ENCODE measurements around the gene B4GAT1. TPM values are rescaled to one million over a fixed set of nuclear protein-coding genes. Genes with fewer than 3 reads are reported as not detected.

The B4GAT1 gene
- total and polyA plus RNA-seq, 2 experiments from 2014 or later = 129 to 194 TPM

- H3K27me3 ChIP-seq = no peaks in the 10 kb centered on the region
- peaks cover 24% of the 10 kb centered on the region for H3K4me1 ChIP-seq (ENCODE audit: low read depth)
- DNase-seq (ENCODE audit: low read depth in 1 of 2, low spot score in 1 of 2) = peak; percentile 36 to 87
- H3K4me3 ChIP-seq = no peak overlapping the region
- peak overlapping the region; percentile 77 for H3K27ac ChIP-seq
- TF ChIP-seq, protein P1, sequence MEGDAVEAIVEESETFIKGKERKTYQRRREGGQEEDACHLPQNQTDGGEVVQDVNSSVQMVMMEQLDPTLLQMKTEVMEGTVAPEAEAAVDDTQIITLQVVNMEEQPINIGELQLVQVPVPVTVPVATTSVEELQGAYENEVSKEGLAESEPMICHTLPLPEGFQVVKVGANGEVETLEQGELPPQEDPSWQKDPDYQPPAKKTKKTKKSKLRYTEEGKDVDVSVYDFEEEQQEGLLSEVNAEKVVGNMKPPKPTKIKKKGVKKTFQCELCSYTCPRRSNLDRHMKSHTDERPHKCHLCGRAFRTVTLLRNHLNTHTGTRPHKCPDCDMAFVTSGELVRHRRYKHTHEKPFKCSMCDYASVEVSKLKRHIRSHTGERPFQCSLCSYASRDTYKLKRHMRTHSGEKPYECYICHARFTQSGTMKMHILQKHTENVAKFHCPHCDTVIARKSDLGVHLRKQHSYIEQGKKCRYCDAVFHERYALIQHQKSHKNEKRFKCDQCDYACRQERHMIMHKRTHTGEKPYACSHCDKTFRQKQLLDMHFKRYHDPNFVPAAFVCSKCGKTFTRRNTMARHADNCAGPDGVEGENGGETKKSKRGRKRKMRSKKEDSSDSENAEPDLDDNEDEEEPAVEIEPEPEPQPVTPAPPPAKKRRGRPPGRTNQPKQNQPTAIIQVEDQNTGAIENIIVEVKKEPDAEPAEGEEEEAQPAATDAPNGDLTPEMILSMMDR (IDR thresholded peaks at IDR 0.05; ENCODE audit: low read depth, low read length) = no peak
- no peaks in the 10 kb centered on the region for H3K36me3 ChIP-seq
- H3K9me3 ChIP-seq (ENCODE audit: low read depth) = no peaks in the 10 kb centered on the region
Measured at GRCh38 chr11:66317322-66317722, 30.1 kb downstream of the B4GAT1 start.

DNA sequence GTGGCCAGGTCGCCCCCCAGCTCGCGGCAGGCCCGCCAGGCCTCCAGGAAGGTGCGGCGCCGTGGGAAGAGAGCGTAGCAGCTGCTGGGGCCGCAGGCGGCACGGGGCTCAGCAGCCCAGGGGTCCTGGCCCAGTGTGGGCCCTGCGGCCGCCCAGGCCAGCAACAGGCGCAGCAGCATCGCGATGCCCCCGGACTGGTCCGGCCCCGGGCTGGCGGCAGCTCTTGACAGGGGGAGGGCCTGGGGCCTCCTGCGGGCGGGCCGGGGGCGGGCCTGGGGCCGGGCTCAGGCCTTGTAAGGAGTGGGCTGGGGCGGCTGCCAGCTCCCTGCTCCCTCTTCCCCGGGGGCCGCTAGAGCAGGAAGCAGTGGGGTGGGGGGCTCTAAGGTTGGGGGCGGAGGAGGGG is 30.6 kb downstream of the B4GAT1 start, which contains the start of gene CD248:
Gene CD248 (minus strand): TSS at position 196 of the 403 bp plus-strand sequence. CDS start 17 bp downstream, at position 179.
- Histone ChIP-seq H3K4me3 (no peak within 1 kb of the TSS), H3K27me3 (no peaks in the 10 kb centered on the region), H3K27ac (peak within 1 kb of the TSS; percentile 77), H3K4me1 (ENCODE audit: low read depth) (peaks cover 24% of the 10 kb centered on the region), H3K36me3 (no peaks in the 10 kb centered on the region), H3K9me3 (ENCODE audit: low read depth) (no peaks in the 10 kb centered on the region)
- DNase-seq (ENCODE audit: low read depth in 1 of 2, low spot score in 1 of 2) = peak; percentile 89 to 94
- TF ChIP-seq, protein P1 (IDR thresholded peaks at IDR 0.05; ENCODE audit: low read depth, low read length) = no peak

DNA sequence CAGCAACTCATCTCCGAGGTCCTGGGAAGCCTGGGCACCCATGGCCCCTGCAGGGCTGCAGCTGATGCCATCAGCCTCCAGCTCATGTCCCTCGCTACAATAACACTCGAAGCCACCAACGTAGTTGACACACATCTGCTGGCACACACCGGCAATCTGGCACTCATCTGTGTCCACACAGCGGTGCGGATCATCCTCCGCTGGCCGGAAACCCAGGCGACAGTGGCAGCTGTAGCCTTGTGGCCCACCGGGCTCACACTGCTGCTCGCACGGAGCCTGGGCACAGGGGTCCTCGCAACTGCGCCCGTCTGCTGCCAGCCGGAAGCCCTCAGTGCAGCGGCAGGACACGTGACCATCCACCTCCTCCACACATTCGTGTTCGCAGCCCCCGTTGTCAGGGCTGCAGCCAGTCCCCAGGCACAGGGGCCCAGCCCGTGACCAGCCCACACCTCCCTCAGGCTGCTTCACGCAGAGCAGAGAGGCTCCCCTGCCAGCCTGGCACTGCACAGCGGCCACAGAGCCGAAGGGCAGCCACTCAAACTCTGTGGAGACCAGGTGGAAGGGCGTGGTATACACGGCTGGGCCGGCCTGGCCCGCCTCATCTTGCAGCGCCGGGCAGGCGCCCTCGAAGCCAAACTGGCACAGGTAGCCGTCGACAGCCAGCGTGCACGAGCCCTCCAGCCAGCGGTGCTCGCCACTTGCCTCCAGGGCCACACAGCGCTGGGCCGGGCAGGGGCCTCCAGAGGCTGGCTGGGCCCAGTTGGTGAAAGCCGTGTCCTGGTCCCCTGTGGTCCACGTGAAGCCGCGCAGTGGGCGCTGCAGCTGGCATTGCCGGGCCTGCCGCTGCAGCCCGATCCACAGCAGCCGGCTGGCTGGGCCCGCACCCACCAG is 31.3 kb downstream of the B4GAT1 start:
- Histone ChIP-seq H3K4me3 (no peak overlapping the region), H3K9me3 (ENCODE audit: low read depth) (no peaks in the 10 kb centered on the region), H3K27ac (no peak overlapping the region), H3K27me3 (no peaks in the 10 kb centered on the region), H3K36me3 (no peaks in the 10 kb centered on the region), H3K4me1 (ENCODE audit: low read depth) (peaks cover 26% of the 10 kb centered on the region)
- TF ChIP-seq, protein P1 (IDR thresholded peaks at IDR 0.05; ENCODE audit: low read depth, low read length) = no peak
- DNase-seq (ENCODE audit: low read depth in 1 of 2, low spot score in 1 of 2) = peak in 1 of 2 donors; percentile 20

DNA sequence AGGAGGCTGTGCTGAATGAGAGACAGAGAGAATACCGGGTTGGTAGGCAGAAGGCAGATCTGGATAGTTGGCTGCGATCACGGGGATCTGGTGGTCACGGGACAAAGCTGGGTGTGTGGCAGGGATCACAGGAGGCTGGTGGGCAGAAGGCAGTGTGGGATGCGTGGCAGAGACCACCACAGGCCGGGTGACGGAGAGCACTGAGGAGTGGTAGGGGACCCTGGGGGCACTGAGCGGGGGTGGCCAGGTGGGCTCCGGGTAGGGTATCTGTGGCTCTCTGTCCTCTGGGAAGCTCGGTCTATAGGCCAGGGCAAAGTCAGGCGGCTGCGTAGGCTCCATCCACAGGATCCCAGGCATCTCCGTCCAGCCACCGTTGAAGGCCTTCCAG is 31.9 kb downstream of the B4GAT1 start:
- no peaks in the 10 kb centered on the region for H3K36me3 ChIP-seq
- no peak overlapping the region for H3K27ac ChIP-seq
- no peaks in the 10 kb centered on the region for H3K9me3 ChIP-seq (ENCODE audit: low read depth)
- H3K27me3 ChIP-seq = no peaks in the 10 kb centered on the region
- TF ChIP-seq, protein P1 (IDR thresholded peaks at IDR 0.05; ENCODE audit: low read depth, low read length) = no peak
- no peak for DNase-seq (ENCODE audit: low read depth in 1 of 2, low spot score in 1 of 2)
- peaks cover 28% of the 10 kb centered on the region for H3K4me1 ChIP-seq (ENCODE audit: low read depth)
- H3K4me3 ChIP-seq = no peak overlapping the region

DNA sequence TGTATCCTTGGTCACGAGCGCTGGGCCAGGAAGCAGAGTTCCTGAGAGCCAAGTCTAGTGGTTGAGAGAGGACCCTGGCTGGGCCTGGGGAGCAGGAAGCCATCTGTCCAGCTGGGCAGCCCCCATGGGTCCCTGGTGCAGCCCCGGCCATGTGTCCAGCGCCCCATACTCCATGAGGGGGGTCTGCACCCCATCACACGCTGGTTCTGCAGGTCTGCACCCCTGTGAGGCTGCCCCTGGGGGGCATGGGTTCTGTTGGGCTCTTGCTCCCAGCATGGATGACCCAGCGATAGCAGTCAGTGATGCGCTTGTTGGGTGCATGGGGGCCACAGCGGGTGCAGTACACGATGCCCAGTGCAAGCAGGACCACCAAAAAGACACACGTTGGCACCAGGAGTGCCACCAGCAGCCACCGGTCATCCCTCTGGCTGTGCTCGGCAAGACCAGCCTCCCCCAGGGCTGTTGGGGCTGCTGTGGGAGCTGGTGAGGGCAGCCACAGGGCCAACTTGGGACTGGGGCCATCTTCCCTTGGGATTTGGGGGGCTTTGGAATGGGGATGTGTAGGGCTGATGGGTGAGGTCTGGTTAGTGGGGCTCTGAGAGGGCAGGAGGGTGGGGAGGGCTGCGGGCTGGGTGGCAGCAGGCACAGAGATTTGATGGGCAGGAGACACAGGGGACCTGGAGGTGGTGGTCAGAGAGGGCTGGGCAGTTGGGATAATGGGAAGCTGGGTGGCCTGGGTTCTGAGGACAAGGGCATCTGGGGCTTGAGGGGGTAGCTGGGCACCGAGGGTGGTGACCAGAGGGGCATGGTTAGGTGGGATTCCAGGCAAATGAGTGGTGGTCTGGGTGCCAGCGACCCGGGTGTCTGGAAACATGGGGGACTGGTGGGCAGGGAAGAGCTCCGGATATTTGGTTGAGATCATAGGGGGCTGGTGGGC is 32.6 kb downstream of the B4GAT1 start:
- Histone ChIP-seq H3K9me3 (ENCODE audit: low read depth) (no peaks in the 10 kb centered on the region), H3K36me3 (no peaks in the 10 kb centered on the region), H3K4me3 (no peak overlapping the region), H3K27ac (peak overlapping the region; percentile 87), H3K27me3 (no peaks in the 10 kb centered on the region), H3K4me1 (ENCODE audit: low read depth) (peaks cover 28% of the 10 kb centered on the region)
- TF ChIP-seq, protein P1 (IDR thresholded peaks at IDR 0.05; ENCODE audit: low read depth, low read length) = no peak
- DNase-seq (ENCODE audit: low read depth in 1 of 2, low spot score in 1 of 2) = no peak
